HepG2 (cell line): ENCODE measurements around the gene FOXL3. TPM values are rescaled to one million over a fixed set of nuclear protein-coding genes. Genes with fewer than 3 reads are reported as not detected.

Experiments used
- ATAC-seq: fragments of 200-7000 bp; cut with Tn5 transposase; 3 replicates; pipeline ENCODE4 v1.9.1; 2020; ENCODE audit warnings: mild to moderate bottlenecking, moderate library complexity
- BruUV-seq: library from RNA; stranded (reverse); fragments of 400-500 nt; replicated peaks from 2 replicates; lab custom pipeline; 2021; lab: Mats Ljungman, UMichigan
- CTCF ChIA-PET: fragments of 300-600 bp; formaldehyde crosslinking; extraction: SDS; loops from one replicate; lab custom pipeline; 2021; ENCODE audit warnings: low total read pairs, inconsistent platforms, low intra/inter-chr PET ratio; lab: Yijun Ruan, JAX
- POLR2A ChIA-PET: fragments of 350-600 bp; sonication (Branson Sonifier 250); formaldehyde crosslinking; loops from one replicate; lab custom pipeline; 2020; ENCODE audit warnings: antibody characterized with exemption, inconsistent platforms; lab: Yijun Ruan, JAX
- DNase-seq: peaks from one replicate; pipeline ENCODE4 v3.0.0-alpha.2; 2015; ENCODE audit warnings: low spot score
- FAIRE-seq: peaks from 3 replicates; lab custom pipeline; 2011; peaks lifted over from hg19 to GRCh38; lab: Jason Lieb, UNC
- H2AFZ ChIP-seq: one replicate; pipeline ENCODE4 v1.6.1; 2011; ENCODE audit warnings: low read length, inconsistent platforms
- H3K27ac ChIP-seq: fragments of 300-600 bp; 3 replicates; pipeline ENCODE4 v1.8.0; 2011; ENCODE audit warnings: mixed run types, mild to moderate bottlenecking, mixed read lengths, low read length, inconsistent platforms; ENCODE audit not compliant: insufficient read depth; ENCODE audit errors: extremely low read length
- H3K27me3 ChIP-seq, 2 experiments: fragments of 200-600 bp in 1 of 2; 2 replicates in 1 of 2; 3 replicates in 1 of 2; pipeline versions ENCODE4 v1.6.0 to v1.8.0; 2011; ENCODE audit warnings: low read length in 2 of 2, mild to moderate bottlenecking in 2 of 2, moderate library complexity in 2 of 2, inconsistent platforms in 1 of 2; ENCODE audit not compliant: insufficient read depth in 2 of 2, control insufficient read depth in 1 of 2
- H3K36me3 ChIP-seq, 2 experiments: fragments of 200-600 bp in 1 of 2; replicated peaks in 1 of 2; 2 replicates in 1 of 2; 3 replicates in 1 of 2; pipeline versions ENCODE4 v1.5.1 to v1.8.0; 2011; ENCODE audit warnings: low read length in 2 of 2, inconsistent platforms in 1 of 2; ENCODE audit not compliant: insufficient read depth in 2 of 2, control insufficient read depth in 1 of 2
- H3K4me1 ChIP-seq: 2 replicates; pipeline ENCODE4 v1.5.1; 2012; ENCODE audit warnings: low read length, inconsistent platforms; ENCODE audit not compliant: insufficient read depth
- H3K4me2 ChIP-seq: 2 replicates; pipeline ENCODE4 v1.6.0; 2011; ENCODE audit warnings: low read depth, low read length, inconsistent platforms
- H3K4me3 ChIP-seq, 3 experiments: fragments of 200-600 bp in 1 of 3; sonication (generic), shearing (Covaris generic) in 1 of 3; replicated peaks in 1 of 3; 2 replicates each; pipeline ENCODE4 v1.5.1; 2011 to 2016; ENCODE audit warnings: low read length in 3 of 3, inconsistent platforms in 2 of 3, low read depth in 2 of 3, mild to moderate bottlenecking in 2 of 3, control low read depth in 1 of 3, mixed read lengths in 1 of 3; ENCODE audit not compliant: insufficient read depth in 1 of 3
- H3K79me2 ChIP-seq: one replicate; pipeline ENCODE4 v1.6.1; 2011; ENCODE audit warnings: low read length, inconsistent platforms; ENCODE audit not compliant: insufficient read depth
- H3K9ac ChIP-seq: 2 replicates; pipeline ENCODE4 v1.6.0; 2011; ENCODE audit warnings: mild to moderate bottlenecking, low read depth, low read length, inconsistent platforms; ENCODE audit not compliant: insufficient read depth
- H3K9me3 ChIP-seq: 2 replicates; pipeline ENCODE4 v1.5.1; 2012; ENCODE audit warnings: mild to moderate bottlenecking, low read length
- H4K20me1 ChIP-seq: 2 replicates; pipeline ENCODE4 v1.6.0; 2011; ENCODE audit warnings: inconsistent platforms, mild to moderate bottlenecking, low read length, moderate library complexity; ENCODE audit not compliant: insufficient read depth
- MIER3 ChIP-seq: IDR thresholded peaks from 2 replicates; pipeline ENCODE4 v1.6.1; 2016; ENCODE audit warnings: missing compliant biosample characterization, borderline replicate concordance
- PITX1 ChIP-seq: sonication (generic); formaldehyde crosslinking; IDR thresholded peaks from 2 replicates; pipeline ENCODE4 v1.5.1; 2020; ENCODE audit warnings: mild to moderate bottlenecking, missing genetic modification reagents
- POLR2AphosphoS2 ChIP-seq: IDR thresholded peaks from 2 replicates; pipeline ENCODE4 v1.6.1; 2011; ENCODE audit warnings: low read depth, low read length, improper control_type of control experiment
- SRF ChIP-seq: IDR thresholded peaks from 2 replicates; pipeline ENCODE4 v1.6.1; 2011; ENCODE audit warnings: mild to moderate bottlenecking, low read depth, low read length, moderate library complexity
- WGBS: methylation state at CpG from one replicate; pipeline ENCODE4 v1.1.6; 2017; ENCODE audit warnings: low lambda C conversion rate; 5-methylcytosine and 5-hydroxymethylcytosine counted together
- in situ Hi-C: cut with HindIII; loops from 2 replicates; pipeline ENCODE4 v1.10.0; 2017; ENCODE audit warnings: low pct_unique_long_range_greater_than_20kb; ENCODE audit not compliant: extremely low pct_ligation_motif_present
- intact Hi-C: fragments of 100-400 bp; cut with micrococcal nuclease; formaldehyde crosslinking; loops from one replicate; pipeline ENCODE4 v1.10.0; 2022; ENCODE audit not compliant: unreplicated experiment
- polyA plus RNA-seq, 8 experiments: library from polyadenylated mRNA; depleted of rRNA in 3 of 8; stranded (reverse) in 7 of 8; unstranded in 1 of 8; fragments of >200 nt; fragmentation: Illumina TruSeq in 4 of 8; extraction: Trizol in 4 of 8; gene quantifications; 2 replicates each; pipeline versions ENCODE4 v1.2.1 to v1.2.3, GENCODE V29; 2011 to 2016; ENCODE audit warnings: low read depth in 4 of 8, missing spikeins in 1 of 8, mixed read lengths in 1 of 8; ENCODE audit not compliant: insufficient read depth in 1 of 8
- total RNA-seq, 5 experiments: library from RNA; depleted of rRNA; stranded (reverse); fragments of >200 nt; fragmentation: Illumina TruSeq; extraction: Trizol; gene quantifications; 2 replicates each; pipeline ENCODE4 v1.2.3, GENCODE V29; 2016; ENCODE audit warnings: low read depth in 1 of 5
- TF ChIP-seq, protein P1 (sequence below): IDR thresholded peaks from 2 replicates; pipeline ENCODE4 v1.6.1; 2012; ENCODE audit warnings: low read length, improper control_type of control experiment
- TF ChIP-seq, protein P2 (sequence below): sonication (generic); formaldehyde crosslinking; conservative IDR thresholded peaks from 2 replicates; pipeline ENCODE4 v1.8.1; 2023; ENCODE audit warnings: missing genetic modification reagents
- TF ChIP-seq, protein P3 (sequence below): sonication (generic); formaldehyde crosslinking; IDR thresholded peaks from 2 replicates; pipeline ENCODE4 v1.5.1; 2020; ENCODE audit warnings: mild to moderate bottlenecking, missing genetic modification reagents, moderate library complexity

Gene FOXL3
- total and polyA plus RNA-seq, 2 of the 13 experiments (the other 11 are each of a cell fraction or from before 2014, with no cell fraction given), result not detected

DNA sequence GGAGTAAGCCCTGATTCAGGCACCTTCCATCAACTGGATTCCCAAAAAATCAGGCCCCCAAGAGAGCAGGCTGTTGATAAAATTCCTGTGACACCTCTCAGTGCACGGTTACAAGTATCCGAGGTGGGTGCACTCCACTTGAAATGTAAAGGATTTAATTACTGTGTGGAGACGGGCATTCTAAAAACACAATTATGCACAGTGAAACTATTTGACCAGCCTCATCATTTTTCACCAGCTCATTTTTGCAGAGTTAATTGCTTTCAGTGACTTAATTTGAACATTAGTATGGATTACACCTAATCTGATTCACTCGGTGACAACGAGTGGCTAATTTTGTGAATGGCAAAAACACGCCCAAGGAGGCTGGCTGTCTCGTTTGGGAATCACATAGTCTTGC lies 2.3 kb downstream of the FOXL3 start (continued):
- TF ChIP-seq, protein P1, sequence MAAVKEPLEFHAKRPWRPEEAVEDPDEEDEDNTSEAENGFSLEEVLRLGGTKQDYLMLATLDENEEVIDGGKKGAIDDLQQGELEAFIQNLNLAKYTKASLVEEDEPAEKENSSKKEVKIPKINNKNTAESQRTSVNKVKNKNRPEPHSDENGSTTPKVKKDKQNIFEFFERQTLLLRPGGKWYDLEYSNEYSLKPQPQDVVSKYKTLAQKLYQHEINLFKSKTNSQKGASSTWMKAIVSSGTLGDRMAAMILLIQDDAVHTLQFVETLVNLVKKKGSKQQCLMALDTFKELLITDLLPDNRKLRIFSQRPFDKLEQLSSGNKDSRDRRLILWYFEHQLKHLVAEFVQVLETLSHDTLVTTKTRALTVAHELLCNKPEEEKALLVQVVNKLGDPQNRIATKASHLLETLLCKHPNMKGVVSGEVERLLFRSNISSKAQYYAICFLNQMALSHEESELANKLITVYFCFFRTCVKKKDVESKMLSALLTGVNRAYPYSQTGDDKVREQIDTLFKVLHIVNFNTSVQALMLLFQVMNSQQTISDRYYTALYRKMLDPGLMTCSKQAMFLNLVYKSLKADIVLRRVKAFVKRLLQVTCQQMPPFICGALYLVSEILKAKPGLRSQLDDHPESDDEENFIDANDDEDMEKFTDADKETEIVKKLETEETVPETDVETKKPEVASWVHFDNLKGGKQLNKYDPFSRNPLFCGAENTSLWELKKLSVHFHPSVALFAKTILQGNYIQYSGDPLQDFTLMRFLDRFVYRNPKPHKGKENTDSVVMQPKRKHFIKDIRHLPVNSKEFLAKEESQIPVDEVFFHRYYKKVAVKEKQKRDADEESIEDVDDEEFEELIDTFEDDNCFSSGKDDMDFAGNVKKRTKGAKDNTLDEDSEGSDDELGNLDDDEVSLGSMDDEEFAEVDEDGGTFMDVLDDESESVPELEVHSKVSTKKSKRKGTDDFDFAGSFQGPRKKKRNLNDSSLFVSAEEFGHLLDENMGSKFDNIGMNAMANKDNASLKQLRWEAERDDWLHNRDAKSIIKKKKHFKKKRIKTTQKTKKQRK, result no peak
- TF ChIP-seq SRF, result no peak
- TF ChIP-seq MIER3, result no peak
- TF ChIP-seq, protein P2, sequence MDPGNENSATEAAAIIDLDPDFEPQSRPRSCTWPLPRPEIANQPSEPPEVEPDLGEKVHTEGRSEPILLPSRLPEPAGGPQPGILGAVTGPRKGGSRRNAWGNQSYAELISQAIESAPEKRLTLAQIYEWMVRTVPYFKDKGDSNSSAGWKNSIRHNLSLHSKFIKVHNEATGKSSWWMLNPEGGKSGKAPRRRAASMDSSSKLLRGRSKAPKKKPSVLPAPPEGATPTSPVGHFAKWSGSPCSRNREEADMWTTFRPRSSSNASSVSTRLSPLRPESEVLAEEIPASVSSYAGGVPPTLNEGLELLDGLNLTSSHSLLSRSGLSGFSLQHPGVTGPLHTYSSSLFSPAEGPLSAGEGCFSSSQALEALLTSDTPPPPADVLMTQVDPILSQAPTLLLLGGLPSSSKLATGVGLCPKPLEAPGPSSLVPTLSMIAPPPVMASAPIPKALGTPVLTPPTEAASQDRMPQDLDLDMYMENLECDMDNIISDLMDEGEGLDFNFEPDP (CRISPR knock-in tag), result no peak
- no peak for TF ChIP-seq PITX1 (CRISPR knock-in tag)

DNA sequence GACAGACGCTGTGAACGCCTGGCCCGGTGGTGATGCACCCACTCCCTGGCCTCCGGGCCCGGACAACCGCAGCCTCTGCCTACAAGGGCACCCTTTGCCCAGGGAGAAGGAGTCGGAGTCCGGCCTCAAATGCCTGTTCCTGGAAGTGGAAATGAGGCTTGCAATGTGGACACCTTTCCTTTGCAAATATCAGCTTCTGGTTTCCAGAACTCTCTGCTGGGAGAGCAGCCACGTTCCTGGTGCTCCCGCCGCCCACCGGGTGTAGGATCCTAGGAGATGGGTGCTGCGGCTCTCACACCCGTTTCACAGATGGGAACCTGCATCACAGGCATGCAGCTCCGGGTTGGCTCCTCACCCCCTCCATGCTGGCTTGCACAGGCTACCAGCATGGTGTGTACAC lies 2.9 kb downstream of the FOXL3 start:
- Histone ChIP-seq H3K27ac (no peak overlapping the region), H3K4me1 (peaks cover 33% of the 10 kb centered on the region), H3K9me3 (no peaks in the 10 kb centered on the region), H2AFZ (no peak overlapping the region), H3K27me3 (peaks cover 4 to 14% of the 10 kb centered on the region in 2 experiments; a peak in 2 of 5 replicates), H3K9ac (no peak overlapping the region), H3K4me2 (no peak overlapping the region), H3K36me3 (no peaks in the 10 kb centered on the region), H3K4me3 (no peak overlapping the region), H3K79me2 (no peaks in the 10 kb centered on the region), H4K20me1 (no peaks in the 10 kb centered on the region)
- 69% methylated on average over 10 of the region's 15 CpGs for WGBS
- no peak for DNase-seq
- POLR2A ChIA-PET, result no interaction called here
- no peak for ATAC-seq
- CTCF ChIA-PET, result no interaction called here
- TF ChIP-seq POLR2AphosphoS2, result no peak
- TF ChIP-seq, protein P3, sequence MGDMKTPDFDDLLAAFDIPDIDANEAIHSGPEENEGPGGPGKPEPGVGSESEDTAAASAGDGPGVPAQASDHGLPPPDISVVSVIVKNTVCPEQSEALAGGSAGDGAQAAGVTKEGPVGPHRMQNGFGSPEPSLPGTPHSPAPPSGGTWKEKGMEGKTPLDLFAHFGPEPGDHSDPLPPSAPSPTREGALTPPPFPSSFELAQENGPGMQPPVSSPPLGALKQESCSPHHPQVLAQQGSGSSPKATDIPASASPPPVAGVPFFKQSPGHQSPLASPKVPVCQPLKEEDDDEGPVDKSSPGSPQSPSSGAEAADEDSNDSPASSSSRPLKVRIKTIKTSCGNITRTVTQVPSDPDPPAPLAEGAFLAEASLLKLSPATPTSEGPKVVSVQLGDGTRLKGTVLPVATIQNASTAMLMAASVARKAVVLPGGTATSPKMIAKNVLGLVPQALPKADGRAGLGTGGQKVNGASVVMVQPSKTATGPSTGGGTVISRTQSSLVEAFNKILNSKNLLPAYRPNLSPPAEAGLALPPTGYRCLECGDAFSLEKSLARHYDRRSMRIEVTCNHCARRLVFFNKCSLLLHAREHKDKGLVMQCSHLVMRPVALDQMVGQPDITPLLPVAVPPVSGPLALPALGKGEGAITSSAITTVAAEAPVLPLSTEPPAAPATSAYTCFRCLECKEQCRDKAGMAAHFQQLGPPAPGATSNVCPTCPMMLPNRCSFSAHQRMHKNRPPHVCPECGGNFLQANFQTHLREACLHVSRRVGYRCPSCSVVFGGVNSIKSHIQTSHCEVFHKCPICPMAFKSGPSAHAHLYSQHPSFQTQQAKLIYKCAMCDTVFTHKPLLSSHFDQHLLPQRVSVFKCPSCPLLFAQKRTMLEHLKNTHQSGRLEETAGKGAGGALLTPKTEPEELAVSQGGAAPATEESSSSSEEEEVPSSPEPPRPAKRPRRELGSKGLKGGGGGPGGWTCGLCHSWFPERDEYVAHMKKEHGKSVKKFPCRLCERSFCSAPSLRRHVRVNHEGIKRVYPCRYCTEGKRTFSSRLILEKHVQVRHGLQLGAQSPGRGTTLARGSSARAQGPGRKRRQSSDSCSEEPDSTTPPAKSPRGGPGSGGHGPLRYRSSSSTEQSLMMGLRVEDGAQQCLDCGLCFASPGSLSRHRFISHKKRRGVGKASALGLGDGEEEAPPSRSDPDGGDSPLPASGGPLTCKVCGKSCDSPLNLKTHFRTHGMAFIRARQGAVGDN (CRISPR knock-in tag), result 0 out of 2 replicates have a peak, but pooled peaks have one; percentile 13
- no peak for FAIRE-seq
- no TSS peak for BruUV-seq
- in situ Hi-C loops (no loop called here), intact Hi-C loops (no loop called here)
